ENCODE data around the gene TSNAX.
"Not testable (repeated sequence)": the region's sequence is repeated elsewhere in the genome, so short reads cannot be mapped to it uniquely, and the experiment has no call there.

TSNAX gene, protein sequence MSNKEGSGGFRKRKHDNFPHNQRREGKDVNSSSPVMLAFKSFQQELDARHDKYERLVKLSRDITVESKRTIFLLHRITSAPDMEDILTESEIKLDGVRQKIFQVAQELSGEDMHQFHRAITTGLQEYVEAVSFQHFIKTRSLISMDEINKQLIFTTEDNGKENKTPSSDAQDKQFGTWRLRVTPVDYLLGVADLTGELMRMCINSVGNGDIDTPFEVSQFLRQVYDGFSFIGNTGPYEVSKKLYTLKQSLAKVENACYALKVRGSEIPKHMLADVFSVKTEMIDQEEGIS

DNA sequence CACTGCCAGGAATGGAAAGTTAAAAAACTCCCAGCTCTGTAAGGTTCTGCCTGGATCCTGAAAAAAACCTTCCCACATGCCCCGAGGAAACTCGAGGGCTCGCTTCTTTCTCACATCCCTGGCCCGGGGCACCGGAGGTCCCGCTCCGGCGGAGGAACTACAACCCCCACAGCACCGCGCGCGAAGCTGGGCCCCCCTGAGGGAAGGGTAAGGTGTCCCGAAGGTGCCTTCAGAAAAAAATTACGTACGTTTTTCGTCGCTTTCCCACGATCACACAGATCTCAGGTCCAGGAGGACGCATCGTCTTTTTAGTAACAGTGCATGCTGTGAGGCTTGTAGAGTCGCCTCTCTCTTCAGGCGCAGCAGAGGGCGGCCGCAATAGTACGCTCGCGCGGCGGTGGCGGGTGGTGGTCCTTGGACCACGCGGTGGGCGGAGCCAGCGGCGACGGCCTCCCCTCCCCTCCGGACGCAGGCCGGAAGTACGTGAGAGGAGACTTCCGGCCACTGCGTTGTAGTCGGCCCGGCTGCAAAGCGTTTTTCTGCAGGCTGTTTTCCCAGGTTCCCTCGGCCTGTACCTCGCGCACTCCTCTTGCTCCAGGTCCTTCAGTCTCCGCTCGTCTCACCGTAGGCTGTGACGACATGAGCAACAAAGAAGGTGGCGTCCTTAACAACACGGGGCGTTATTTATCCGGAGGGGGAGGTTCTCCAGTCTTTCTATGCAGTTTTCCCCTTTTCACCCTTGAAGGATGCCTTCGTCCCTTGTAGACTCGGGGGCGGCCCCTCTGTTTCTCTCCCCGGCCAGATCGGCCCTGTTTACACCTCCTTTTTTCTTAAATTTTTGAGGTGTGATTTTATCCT is at the start of gene TSNAX:
Gene TSNAX (plus strand): TSS at position 498 of the 858 bp plus-strand sequence. CDS start 142 bp downstream, at position 640.
- peak; percentile 90 for DNase-seq (ENCODE audit: low spot score)

GRCh38 chr1:231478811-231479210 is 49.7 kb upstream of the TSNAX start:
- no peak for DNase-seq (ENCODE audit: low spot score)

DNA sequence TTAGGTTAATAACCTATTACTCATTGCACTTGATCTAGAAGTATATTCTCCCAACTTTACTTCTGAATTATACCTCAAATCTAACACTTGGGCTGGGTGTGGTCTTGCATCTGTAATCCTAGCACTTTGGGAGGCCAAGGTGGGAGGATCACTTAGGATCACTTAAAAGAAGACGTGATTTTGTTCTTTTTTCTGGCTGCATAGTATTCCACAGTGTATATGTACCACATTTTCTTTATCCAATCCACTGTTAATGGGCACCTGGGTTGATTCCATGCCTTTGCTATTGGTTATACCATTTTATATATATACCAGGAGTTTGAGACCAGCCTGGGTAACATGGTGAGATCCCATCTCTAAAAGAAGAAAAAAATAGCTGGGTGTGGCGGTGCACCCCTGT is 48.5 kb upstream of the TSNAX start:
- no peak for DNase-seq (ENCODE audit: low spot score)

- DNase-seq (ENCODE audit: low spot score), result no peak
Measured at GRCh38 chr1:231481289-231481688, 47.2 kb upstream of the TSNAX start.

DNA sequence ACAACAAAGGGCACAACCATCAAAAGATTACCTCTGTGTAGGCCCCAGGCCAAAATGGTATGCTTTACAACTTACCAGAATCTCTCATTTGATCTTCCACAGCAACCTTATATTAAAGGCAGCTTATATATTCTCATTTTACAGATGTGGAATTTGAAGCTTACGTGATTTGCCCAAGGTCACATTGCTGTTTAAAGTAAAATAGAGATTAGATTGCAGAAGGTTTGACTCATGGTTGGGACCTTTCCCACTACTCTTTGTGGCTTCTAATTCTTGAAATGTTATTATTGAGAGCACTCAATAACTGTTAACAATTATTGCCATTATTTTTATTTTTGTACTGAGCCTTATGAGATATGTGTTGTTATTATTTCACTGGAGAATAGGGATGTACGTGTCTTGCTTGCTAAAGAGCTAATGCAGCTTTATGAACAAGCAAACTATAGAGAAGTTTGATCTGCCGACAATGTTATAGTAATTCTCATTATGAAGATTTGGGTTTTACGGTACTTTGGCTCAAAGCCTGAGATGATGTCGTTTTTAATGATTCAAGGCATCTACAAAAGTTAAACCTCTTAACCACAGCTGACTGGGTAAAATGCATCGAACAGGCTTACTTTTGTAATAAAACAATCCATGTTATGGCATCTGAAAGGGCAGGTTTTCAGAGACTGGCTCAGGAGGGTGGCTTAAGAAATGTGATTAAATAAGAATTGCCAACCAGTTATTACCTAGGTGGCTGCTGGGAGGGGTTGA is 43.3 kb upstream of the TSNAX start:
- DNase-seq (ENCODE audit: low spot score), result no peak

DNA sequence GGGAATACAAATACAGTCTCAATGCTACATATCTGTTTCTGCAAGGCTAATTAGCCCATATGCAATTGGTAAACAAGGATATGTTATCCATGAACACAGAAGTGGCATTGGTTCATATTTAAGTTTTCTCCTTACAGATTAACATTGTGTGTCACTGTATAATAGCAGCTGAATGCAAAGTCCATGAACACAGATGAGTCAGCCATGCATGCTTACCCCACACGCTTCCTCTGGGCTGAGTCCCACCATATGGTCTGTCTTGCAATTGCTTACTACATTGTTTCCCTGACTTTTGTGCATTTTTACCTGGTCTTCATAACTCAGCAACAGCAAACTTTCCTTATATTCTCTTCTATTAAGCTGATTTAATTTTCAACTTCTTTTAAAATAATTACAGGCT is 41.5 kb upstream of the TSNAX start:
- DNase-seq (ENCODE audit: low spot score), result no peak

GRCh38 chr1:231487910-231488309 is 40.6 kb upstream of the TSNAX start:
- no peak for DNase-seq (ENCODE audit: low spot score)

DNA sequence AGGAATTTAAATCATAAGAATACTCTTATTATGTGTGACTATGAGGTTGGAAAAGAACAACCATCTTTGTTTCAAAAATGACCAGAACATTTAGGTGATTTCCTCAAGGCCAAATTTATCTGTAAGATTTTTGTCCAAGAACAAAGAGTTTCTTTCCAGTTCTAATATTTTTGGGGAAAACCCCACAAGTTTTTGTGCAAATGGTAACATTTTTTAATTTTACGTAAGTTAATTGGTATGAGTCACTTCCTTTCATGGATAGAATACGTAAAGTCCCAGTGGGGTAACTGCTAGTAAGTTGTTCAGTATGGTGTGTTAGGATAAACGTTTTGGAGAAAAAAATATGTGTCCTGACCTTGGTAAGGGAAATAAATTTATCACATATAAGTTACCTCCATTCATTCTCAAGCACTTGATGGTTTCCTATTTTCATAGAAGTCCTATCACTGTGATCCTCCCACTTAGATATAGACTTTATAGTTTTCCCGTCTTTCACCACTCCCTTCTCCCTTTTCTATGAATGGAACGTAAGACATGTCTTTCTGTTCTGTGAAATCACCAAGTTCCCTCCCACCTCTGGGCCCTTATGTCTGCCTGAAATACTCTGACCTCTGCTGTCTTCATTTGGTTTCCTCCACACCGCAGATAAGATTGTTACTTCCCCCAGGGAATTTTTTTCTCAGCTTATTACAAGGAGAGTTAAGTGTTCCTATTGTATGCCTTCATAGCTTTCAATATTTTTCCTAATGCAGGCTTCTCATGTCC is 34.9 kb upstream of the TSNAX start:
- DNase-seq (ENCODE audit: low spot score), result no peak

DNA sequence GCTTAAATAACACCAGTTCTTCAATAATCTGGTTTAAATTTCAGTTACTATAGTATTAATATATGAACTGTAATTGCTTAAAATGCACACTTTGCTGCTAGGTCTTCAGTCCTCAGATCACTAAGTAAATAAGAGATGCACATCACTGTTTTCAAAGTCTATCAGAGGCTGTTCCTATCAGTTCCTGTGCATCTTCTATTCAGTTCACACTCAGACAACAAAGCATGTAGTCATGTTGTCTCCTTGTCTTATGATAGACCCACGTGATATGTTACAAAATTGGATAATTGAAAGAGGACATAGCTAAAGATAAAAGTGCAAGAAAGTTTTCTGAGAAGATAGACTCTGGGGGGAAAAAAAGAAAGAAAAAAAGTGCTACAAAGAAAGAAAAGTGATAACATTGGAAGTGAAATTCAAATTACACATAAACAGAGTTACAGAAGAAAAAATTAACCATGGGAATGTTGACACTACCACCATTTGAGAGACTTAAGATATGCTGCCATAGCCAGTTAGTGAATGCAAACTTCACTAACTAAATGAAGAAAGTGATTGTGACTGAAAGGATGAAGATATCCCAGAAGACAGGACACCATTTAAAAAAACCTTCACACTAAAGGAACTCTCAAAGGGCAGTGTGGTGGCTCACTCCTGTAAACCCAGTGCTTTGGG is 33.9 kb upstream of the TSNAX start:
- no peak for DNase-seq (ENCODE audit: low spot score)

- no peak for DNase-seq (ENCODE audit: low spot score)
Measured at GRCh38 chr1:231497629-231498152, 30.8 kb upstream of the TSNAX start.

- DNase-seq (ENCODE audit: low spot score), result no peak
Measured at GRCh38 chr1:231499148-231499763, 29.2 kb upstream of the TSNAX start.

DNA sequence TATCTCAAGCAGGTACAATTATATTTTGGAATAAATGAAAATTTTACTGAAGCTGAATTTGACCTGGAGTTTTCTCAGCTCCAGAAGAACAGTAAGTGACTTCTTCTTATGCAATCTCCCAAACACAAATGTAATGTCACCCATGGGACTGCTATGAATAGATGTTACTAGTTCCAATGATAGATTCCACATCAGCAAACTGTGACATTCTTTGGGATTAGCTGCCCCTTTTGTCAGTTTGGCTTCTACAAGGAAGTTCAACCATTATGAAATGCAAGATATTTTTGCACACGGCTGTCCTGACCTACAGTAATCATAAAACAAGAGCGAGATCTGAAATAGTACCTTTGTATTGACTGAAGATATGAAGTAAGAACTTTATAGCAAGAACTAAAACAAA is 27.8 kb upstream of the TSNAX start:
- no peak for DNase-seq (ENCODE audit: low spot score)

DNA sequence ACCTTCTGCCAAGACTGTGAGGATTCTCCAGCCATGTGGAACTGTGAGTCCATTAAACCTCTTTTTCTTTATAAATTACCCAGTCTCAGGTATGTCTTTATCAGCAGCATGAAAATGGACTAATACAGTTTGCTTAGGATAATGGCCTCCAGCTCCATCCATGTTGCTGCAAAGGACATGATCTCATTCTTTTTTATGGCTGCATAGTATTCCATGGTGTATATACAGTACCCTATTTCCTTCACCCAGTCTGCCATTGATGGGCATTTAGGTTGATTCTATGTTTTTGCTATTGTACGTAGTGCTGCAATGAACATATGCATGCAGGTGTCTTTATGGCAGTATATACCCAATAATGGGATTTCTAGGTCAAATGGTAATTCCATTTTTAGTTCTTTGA is 25.3 kb upstream of the TSNAX start:
- not testable (repeated sequence) for DNase-seq (ENCODE audit: low spot score)

DNA sequence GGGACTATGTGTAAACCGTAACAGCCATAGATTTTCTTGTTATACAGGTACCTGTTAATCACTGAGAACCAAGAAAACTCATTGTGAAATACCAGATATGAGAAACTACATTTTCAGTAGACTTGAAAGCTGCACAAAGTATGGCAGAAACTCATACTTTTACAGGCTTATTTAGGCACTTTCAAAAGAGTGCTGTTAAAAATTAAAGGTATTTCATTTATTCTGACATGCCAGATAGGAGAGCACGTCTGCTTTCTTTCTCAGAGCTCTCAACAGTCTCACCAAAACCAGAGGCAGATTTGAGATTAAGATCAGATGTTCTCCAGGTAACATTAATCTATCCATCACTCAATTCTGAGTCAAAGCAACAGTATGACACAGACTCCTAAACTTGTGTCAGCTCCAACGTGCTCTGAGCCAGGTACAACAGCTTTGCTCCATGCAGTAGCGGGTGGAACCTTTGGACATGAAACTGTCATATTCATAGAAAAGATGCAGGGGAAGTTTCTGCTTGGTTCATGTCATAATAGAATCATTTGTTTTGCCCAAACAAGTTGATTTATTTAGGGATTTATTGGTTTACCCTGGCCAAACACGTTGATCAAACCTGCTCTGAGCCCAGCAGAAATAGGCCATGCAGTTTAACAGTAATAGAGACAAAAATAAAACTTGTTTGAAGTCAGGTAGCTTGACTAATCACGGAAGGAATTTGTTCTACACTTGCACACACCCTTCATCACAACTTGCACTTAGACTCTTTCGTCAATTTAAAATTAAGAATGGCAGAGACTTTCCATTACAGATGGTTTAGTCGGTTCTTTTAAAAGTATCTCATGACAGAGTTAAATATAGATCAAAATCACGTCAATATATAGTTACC is 20.8 kb upstream of the TSNAX start:
- DNase-seq (ENCODE audit: low spot score), result no peak

- DNase-seq (ENCODE audit: low spot score), result no peak
Measured at GRCh38 chr1:231508497-231508896, 20.0 kb upstream of the TSNAX start.

DNA sequence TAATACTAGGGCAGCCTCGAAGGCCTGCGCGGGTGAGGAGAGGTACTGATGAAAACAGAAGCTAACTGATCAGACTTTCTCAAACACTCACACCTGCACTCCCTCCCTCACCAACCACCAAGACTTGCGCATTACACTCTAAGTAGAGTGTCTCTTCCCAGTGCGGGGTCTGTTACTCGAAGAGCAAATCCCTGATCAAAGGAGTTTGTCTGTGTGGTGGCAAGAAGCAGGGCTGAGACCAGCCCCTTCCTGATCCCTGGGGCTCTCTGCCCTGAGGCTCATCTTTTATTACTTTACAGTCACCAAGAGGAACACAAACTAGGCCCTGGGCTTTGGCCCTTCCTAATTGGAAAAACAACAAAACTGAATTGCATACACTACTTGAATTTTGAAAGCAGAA is 19.5 kb upstream of the TSNAX start:
- no peak for DNase-seq (ENCODE audit: low spot score)

- DNase-seq (ENCODE audit: low spot score), result no peak
Measured at GRCh38 chr1:231512147-231512698, 16.2 kb upstream of the TSNAX start.

DNA sequence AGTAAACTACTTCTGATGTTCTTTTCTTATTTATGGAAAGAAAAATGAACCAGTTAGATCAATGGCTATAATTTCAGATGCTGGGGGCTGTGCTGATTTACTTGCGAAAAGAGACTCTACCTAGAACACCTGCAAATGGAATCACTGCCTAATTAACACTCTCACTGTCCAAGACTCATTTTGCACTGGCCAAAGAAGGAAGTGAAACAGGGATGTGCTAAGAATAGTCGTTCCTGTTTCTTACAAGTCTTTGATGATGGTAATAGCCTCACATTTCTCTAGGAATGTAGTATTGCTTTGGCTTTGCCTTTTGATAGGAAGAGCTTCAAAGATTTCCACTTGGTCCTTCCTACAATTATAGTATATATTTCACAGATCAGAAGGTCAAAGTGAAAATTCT is 12.7 kb upstream of the TSNAX start:
- DNase-seq (ENCODE audit: low spot score), result no peak

GRCh38 chr1:231517076-231517475 is 11.4 kb upstream of the TSNAX start:
- DNase-seq (ENCODE audit: low spot score), result no peak
